IMR-90 (cell line): ENCODE measurements around the gene PRODH2.

Experiments
- POLR2A ChIP-seq: IDR thresholded peaks from 2 replicates; pipeline ENCODE4 v1.6.1; 2012; ENCODE audit warnings: mild to moderate bottlenecking, low read depth, low read length
- RFX5 ChIP-seq: IDR thresholded peaks from 2 replicates; pipeline ENCODE4 v1.8.0; 2012; ENCODE audit warnings: low read depth, mild to moderate bottlenecking, low read length, moderate library complexity
- USF2 ChIP-seq: fragments of 150-350 bp; IDR thresholded peaks from 2 replicates; pipeline ENCODE4 v1.6.1; 2017; ENCODE audit warnings: mild to moderate bottlenecking, antibody characterized with exemption, low read length, low read depth
- TF ChIP-seq, protein P1 (sequence below): conservative IDR thresholded peaks from 2 replicates; pipeline ENCODE4 v1.5.1; 2012; ENCODE audit warnings: mild to moderate bottlenecking, low read depth, low read length, improper control_type of control experiment

GRCh38 chr19:35858311-35858710 is 45.7 kb upstream of the PRODH2 start:
- TF ChIP-seq POLR2A (no peak), RFX5 (no peak), USF2 (no peak)
- TF ChIP-seq, protein P1, sequence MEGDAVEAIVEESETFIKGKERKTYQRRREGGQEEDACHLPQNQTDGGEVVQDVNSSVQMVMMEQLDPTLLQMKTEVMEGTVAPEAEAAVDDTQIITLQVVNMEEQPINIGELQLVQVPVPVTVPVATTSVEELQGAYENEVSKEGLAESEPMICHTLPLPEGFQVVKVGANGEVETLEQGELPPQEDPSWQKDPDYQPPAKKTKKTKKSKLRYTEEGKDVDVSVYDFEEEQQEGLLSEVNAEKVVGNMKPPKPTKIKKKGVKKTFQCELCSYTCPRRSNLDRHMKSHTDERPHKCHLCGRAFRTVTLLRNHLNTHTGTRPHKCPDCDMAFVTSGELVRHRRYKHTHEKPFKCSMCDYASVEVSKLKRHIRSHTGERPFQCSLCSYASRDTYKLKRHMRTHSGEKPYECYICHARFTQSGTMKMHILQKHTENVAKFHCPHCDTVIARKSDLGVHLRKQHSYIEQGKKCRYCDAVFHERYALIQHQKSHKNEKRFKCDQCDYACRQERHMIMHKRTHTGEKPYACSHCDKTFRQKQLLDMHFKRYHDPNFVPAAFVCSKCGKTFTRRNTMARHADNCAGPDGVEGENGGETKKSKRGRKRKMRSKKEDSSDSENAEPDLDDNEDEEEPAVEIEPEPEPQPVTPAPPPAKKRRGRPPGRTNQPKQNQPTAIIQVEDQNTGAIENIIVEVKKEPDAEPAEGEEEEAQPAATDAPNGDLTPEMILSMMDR, result no peak
